Type B pancreatic cell (in vitro differentiated cells): ENCODE data around the gene RUVBL1. TPM values are rescaled to one million over a fixed set of nuclear protein-coding genes. Genes with fewer than 3 reads are reported as not detected.
A peak's percentile ranks its signal among the peaks of the same experiment; 100 is the strongest.

ENCODE experiments used
- DNase-seq: peaks from one replicate; pipeline ENCODE4 v3.0.0; 2021; ENCODE audit warnings: mixed read lengths; ENCODE audit not compliant: unreplicated experiment; ENCODE audit errors: extremely low spot score
- H3K27ac Mint-ChIP-seq: 2 replicates; pipeline ENCODE4 v1.8.0; 2021; ENCODE audit warnings: mild to moderate bottlenecking, mixed read lengths
- H3K27me3 Mint-ChIP-seq: 2 replicates; pipeline ENCODE4 v1.8.0; 2021; ENCODE audit warnings: mixed read lengths
- H3K36me3 Mint-ChIP-seq: 2 replicates; pipeline ENCODE4 v1.8.0; 2021; ENCODE audit warnings: mixed read lengths
- H3K4me1 Mint-ChIP-seq: one replicate; pipeline ENCODE4 v1.8.0; 2021; ENCODE audit warnings: mixed read lengths; ENCODE audit not compliant: unreplicated experiment
- H3K4me3 Mint-ChIP-seq: 2 replicates; pipeline ENCODE4 v1.8.0; 2021; ENCODE audit warnings: mild to moderate bottlenecking, mixed read lengths
- H3K9me3 Mint-ChIP-seq: 2 replicates; pipeline ENCODE4 v1.8.0; 2021; ENCODE audit warnings: mixed read lengths
- CTCF ChIP-seq: fragments of 200-600 bp; sonication (generic); conservative IDR thresholded peaks from 2 replicates; pipeline ENCODE4 v1.5.0; 2021; ENCODE audit warnings: antibody characterized with exemption, mild to moderate bottlenecking
- total RNA-seq: library from RNA; stranded (reverse); gene quantifications from 2 replicates; pipeline ENCODE4 v1.2.1, GENCODE V29; 2021; ENCODE audit warnings: low replicate concordance

Gene RUVBL1
- total RNA-seq, 1 donor from 2014 or later: 61.1 TPM

GRCh38 chr3:128062033-128062745 is 61.4 kb downstream of the RUVBL1 start:
- TF ChIP-seq CTCF: no peak
- Mint-ChIP-seq H3K9me3 (no peaks in the 10 kb centered on the region), H3K4me1 (no peaks in the 10 kb centered on the region), H3K4me3 (no peak overlapping the region), H3K36me3 (peaks cover 49% of the 10 kb centered on the region), H3K27ac (no peak overlapping the region), H3K27me3 (no peaks in the 10 kb centered on the region)
- DNase-seq: peak; percentile 45

DNA sequence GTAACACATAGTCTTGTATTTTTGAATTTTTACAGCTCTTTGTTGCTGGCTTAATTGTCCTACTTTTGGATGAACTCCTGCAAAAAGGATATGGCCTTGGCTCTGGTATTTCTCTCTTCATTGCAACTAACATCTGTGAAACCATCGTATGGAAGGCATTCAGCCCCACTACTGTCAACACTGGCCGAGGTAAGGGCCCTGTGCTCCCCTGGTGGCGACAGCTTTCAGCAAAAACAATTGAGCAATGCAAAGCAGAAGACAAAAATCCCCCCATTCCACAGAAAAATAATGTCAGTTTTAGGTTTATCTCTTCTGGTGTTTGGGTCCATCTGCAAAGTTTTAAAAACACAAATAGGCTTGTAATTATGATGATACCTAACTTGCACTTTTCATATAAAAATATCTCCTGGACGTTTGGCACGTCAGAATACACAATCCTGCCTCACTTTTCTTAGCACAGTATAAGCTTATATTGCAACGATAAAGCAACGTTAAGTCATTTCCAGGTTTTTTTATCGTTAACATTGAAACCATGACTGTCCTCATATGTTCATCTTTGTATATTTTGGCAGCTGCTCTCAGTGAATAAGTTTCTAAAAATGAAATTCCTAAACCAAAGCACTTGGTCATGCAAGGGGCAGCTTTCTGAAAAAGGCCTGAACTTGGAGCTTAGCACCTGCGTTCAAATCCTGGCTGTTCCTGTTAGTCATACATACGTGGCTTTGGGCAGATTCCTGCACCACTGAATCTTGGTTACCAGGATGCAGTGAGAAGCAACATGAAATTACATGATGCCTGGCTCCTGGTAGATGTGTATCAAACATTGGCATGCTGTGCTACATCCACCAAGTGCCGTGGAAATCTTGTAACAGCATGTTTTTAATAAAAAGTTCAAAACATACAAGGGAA is 62.9 kb downstream of the RUVBL1 start:
- Mint-ChIP-seq H3K36me3 (peaks cover 46% of the 10 kb centered on the region), H3K4me3 (no peak overlapping the region), H3K9me3 (no peaks in the 10 kb centered on the region), H3K4me1 (no peaks in the 10 kb centered on the region), H3K27me3 (no peaks in the 10 kb centered on the region), H3K27ac (no peak overlapping the region)
- no peak for DNase-seq
- TF ChIP-seq CTCF: no peak

- TF ChIP-seq CTCF: no peak
- Mint-ChIP-seq H3K4me3 (no peak overlapping the region), H3K36me3 (peaks cover 34% of the 10 kb centered on the region)
Observed at GRCh38 chr3:128056258-128056657, 67.4 kb downstream of the RUVBL1 start.

GRCh38 chr3:128054367-128054766 is 69.2 kb downstream of the RUVBL1 start:
- Mint-ChIP-seq H3K27ac (peak overlapping the region; percentile 96), H3K9me3 (no peaks in the 10 kb centered on the region)
- no peak for DNase-seq

More at GRCh38 chr3:128056258-128056657, 67.4 kb downstream of the RUVBL1 start:
- H3K27ac Mint-ChIP-seq: no peak overlapping the region
- no peaks in the 10 kb centered on the region for H3K9me3 Mint-ChIP-seq
- no peaks in the 10 kb centered on the region for H3K27me3 Mint-ChIP-seq
- H3K4me1 Mint-ChIP-seq: peaks cover 30% of the 10 kb centered on the region
- DNase-seq: no peak

DNA sequence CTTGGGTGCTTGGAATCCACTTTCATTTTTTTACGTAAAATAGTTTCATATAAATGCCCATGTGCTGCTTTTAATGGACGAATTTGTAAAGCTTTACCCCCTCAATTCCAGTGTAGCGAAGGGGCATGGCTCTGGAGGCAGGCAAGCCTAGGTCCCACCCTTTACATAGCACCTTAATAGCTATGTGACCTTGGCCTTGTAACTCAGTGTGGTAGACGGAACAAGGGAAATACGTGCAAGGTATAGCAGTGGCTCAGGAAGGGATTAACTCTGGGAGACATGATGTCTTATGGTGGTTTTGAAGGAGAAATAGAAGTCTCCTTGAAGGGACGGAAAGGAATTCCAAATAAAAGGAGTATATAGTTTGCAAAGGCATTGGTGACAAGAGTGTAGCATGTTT is 70.0 kb downstream of the RUVBL1 start:
- Mint-ChIP-seq H3K36me3 (peaks cover 21% of the 10 kb centered on the region), H3K4me1 (peaks cover 34% of the 10 kb centered on the region), H3K4me3 (peak overlapping the region; percentile 93), H3K27ac (peak overlapping the region; percentile 96), H3K9me3 (no peaks in the 10 kb centered on the region), H3K27me3 (peaks cover 2% of the 10 kb centered on the region)
- DNase-seq: no peak
- no peak for TF ChIP-seq CTCF

More at GRCh38 chr3:128054367-128054766, 69.2 kb downstream of the RUVBL1 start:
- Mint-ChIP-seq H3K4me1 (peaks cover 34% of the 10 kb centered on the region), H3K27me3 (no peaks in the 10 kb centered on the region), H3K4me3 (peak overlapping the region; percentile 93), H3K36me3 (peaks cover 21% of the 10 kb centered on the region)
- no peak for TF ChIP-seq CTCF
